Measurements from ENCODE around the gene CLN5.

The CLN5 gene

GRCh38 chr13:77019756-77020155, 27.9 kb downstream of the CLN5 start:
- no peak for DNase-seq (ENCODE audit: low spot score)

GRCh38 chr13:77022341-77022740, 30.5 kb downstream of the CLN5 start:
- peak; percentile 25 for DNase-seq (ENCODE audit: low spot score)

GRCh38 chr13:77026255-77026860, 34.5 kb downstream of the CLN5 start:
- peak; percentile 76 for DNase-seq (ENCODE audit: low spot score)

- peak; percentile 94 for DNase-seq (ENCODE audit: low spot score)
Observed at GRCh38 chr13:77026861-77027621, 35.2 kb downstream of the CLN5 start, which contains the start of gene FBXL3. Gene FBXL3, minus strand, starts transcription at chr13:77027159. Its CDS starts 5,299 bp downstream, at chr13:77021860.

- DNase-seq (ENCODE audit: low spot score), result peak; percentile 32
Observed at GRCh38 chr13:77028202-77028601, 36.3 kb downstream of the CLN5 start.

GRCh38 chr13:77029436-77029835, 37.6 kb downstream of the CLN5 start:
- no peak for DNase-seq (ENCODE audit: low spot score)

GRCh38 chr13:77031656-77032243, 39.9 kb downstream of the CLN5 start:
- DNase-seq (ENCODE audit: low spot score), result no peak

- no peak for DNase-seq (ENCODE audit: low spot score)
Observed at GRCh38 chr13:77033717-77034302, 41.9 kb downstream of the CLN5 start.

- peak; percentile 31 for DNase-seq (ENCODE audit: low spot score)
Observed at GRCh38 chr13:77034881-77035280, 43.0 kb downstream of the CLN5 start.

GRCh38 chr13:77036279-77036678, 44.4 kb downstream of the CLN5 start:
- DNase-seq (ENCODE audit: low spot score), result no peak

- no peak for DNase-seq (ENCODE audit: low spot score)
Observed at GRCh38 chr13:77038907-77039480, 47.1 kb downstream of the CLN5 start.

- DNase-seq (ENCODE audit: low spot score), result no peak
Observed at GRCh38 chr13:77040076-77040475, 48.2 kb downstream of the CLN5 start.

- no peak for DNase-seq (ENCODE audit: low spot score)
Observed at GRCh38 chr13:77040835-77041234, 49.0 kb downstream of the CLN5 start.

GRCh38 chr13:77042566-77043177, 50.8 kb downstream of the CLN5 start:
- DNase-seq (ENCODE audit: low spot score), result no peak

GRCh38 chr13:77047649-77048343, 55.9 kb downstream of the CLN5 start:
- DNase-seq (ENCODE audit: low spot score), result no peak

GRCh38 chr13:77048681-77049080, 56.8 kb downstream of the CLN5 start:
- DNase-seq (ENCODE audit: low spot score), result no peak

- DNase-seq (ENCODE audit: low spot score), result no peak
Observed at GRCh38 chr13:77053192-77053591, 61.3 kb downstream of the CLN5 start.

Measured in kidney tubule cell (primary cell).